HG02938 (cell line): Measurements from ENCODE around the gene TUBA3D.
"Not testable (repeated sequence)": the region's sequence is repeated elsewhere in the genome, so short reads cannot be mapped to it uniquely, and the experiment has no call there.

Experiments used
- ATAC-seq: cut with Tn5 transposase; IDR thresholded peaks from one replicate; pipeline ENCODE4 v1.9.1; 2021; ENCODE audit warnings: mild to moderate bottlenecking, moderate library complexity; ENCODE audit not compliant: unreplicated experiment

The TUBA3D gene

DNA sequence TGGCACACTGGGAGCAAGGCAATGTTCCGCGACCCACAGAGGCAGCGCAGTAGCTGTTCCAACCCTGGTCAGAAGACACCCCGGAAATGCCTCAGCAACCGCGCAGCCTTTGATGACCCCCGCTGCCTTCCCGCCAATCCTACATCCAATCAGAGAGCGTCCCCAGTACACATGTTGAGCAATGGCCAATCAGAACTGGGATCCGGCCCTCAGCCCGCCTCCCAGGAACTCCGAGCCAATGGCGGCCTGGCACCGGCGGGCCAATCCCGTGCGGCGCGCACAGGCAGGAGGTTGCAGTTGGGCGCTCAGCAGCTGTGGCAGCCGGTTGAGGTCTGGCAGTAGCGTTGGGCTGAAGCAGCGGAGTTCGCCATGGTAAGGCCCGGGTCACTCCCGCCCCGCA is at the start of gene TUBA3D:
TUBA3D (plus strand) TSS at position 289 of the 400 bp plus-strand sequence; CDS start at position 370, 81 bp downstream.
- no peak for ATAC-seq

DNA sequence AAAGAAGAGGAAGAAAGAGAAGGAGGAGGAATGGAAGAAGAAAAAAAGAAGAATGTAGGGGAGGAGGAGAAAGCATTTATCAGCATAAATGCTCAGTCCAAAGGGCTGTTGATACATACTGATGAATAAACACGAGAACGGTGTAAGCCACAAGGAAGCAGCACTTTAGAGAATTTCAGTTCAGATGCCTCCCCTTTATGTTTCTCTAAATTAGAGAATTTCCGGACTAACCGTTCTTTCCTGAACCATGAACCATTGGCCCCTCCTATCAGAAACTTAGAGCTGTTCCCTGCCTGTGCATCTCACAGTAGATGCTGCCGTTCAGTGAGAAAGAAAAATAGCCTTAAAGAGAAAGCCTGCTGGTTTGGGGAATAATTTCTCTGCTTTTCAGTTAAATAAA is 49.2 kb upstream of the TUBA3D start:
- no peak for ATAC-seq

DNA sequence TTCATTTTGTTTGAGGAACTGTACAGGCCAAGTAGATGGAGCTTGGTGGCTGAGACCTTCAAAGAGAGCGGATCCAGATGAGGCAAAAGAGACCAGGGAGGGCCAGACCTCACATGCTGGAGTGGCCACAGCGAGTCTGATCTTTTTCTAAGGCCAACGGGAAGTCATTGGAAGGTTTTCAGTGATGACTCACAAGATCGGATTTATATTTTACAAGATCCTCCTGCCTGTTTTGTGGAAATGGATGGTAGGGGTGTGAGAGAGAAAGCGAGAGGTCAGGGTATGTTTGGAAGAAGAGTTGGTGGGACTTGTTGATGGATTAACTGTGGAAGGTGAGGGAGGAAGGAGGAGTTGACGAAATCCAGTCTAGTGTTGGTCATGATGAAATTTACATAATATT is 44.6 kb upstream of the TUBA3D start:
- no peak for ATAC-seq

DNA sequence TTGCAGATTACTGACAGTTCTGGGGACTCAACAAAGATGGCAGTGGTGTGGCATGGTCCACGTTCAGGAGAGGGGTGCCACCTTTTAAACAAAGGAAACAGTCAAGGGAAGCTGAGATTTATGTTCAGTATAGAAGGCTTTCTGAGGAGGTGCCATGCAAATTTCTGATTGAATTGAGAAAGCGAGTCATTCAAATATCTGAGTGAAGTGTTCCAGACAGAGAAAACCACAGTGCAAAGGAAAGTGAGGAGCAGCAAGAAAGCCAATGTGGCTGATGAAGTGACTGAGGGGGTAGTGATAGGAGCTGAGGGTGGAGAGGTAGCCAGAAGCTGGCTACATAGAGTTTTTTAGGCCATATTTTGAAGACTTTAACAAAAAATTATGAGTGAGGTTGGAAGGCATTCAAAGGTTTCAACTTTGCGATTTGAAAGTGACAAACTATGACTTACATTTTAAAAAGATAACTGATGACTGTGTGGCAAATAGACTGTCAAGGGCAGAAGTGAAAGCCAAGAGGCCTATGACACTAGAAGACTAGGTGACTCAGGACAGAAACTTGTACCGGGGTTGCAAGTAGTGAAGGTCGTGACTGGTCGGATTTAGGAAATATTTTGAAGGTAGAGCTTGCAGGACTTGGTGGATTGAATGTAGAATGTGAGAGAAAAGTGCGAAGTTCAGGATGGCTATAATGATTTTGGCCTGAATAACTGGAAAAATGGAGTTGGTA is 35.0 kb upstream of the TUBA3D start:
- not testable (repeated sequence) for ATAC-seq

DNA sequence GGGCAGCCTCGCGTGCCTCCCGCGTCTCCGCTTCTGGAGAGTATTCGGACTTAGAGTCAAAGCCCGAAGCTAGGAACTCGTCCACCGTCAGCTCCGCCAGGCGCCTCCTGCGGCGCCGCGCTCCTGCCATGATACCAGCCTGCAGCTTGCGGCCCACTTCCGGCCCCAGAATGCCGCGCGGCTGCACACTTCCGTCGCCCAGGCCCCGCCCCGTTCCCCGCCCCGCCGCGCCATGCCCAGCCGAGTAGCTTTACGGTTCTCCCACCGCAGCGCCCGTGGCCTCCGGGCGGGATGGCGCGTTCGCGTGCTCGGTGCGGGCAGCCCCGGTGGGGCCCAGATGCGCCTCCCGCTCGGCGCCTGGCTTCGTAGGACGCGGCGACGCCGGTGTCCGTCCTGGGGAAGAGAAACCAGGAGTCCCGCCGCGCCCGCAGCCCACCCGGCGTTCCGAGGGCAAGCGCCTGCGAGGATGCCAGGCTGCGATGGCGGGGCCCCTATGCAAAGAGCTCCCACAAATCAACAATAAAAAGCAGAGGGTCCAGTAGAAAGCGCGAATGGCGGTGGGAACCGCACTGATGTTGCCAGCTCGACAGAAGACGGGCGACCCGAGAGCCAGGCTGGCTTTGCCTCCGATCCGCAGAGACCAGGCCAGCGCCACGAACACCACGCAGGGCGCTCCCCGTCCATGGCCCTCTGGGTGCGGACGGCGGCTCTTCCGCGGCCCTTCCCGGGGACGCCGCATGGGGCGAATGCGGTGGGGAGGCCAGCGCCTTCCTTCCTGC is 31.0 kb upstream of the TUBA3D start:
- ATAC-seq = not testable (repeated sequence)

DNA sequence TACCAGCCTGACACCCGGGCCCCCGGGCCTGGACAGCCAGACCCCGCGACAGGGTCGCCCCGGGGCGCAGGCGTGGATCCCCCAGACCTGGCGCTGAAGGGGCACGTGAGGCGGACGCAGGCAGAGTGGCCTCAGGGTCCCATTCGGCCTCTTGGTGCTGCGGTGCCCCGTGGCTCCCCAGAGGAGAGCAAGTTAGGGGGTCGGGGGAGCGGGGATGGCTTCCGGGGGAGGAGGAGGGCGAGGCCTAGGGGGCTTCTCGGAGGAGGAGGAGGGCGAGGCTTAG is 30.5 kb upstream of the TUBA3D start:
- ATAC-seq = not testable (repeated sequence)

DNA sequence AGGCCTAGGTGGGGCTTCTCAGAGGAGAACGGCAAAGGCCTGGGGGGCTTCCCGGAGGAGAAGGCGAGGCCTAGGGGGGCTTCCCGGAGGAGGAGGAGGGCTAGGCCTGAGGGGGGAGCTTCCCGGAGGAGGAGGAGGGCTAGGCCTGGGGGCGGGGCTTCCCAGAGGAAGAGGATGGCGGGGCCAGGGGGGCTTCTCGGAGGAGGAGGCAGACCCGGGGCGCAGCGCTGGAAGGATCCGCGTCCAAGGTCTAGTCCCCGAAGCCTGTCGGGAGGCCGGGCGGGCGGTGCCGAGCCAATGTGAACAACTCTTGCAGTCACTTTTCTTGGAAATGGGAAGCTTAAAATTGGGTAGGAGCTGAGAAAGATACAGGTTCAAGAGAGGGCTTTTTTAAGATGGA is 30.0 kb upstream of the TUBA3D start:
- no peak for ATAC-seq

DNA sequence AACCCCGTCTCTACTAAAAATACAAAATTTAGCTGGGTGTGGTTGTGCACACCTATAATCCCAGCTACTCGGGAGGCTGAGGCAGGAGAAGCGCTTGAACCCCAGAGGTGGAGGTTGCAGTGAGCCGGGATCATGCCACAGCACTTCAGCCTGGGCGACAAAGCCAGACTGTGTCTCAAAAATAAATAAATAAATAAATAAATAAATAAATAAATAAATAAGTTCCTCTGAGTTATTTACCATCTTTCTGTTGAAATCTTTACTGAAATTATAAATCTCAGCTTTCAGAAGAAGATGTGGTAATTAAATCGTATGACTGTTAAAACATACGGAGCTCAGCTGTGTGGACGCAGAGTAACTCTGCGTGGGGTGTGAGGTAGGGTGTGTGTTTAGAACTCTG is 27.9 kb upstream of the TUBA3D start:
- ATAC-seq = not testable (repeated sequence)

DNA sequence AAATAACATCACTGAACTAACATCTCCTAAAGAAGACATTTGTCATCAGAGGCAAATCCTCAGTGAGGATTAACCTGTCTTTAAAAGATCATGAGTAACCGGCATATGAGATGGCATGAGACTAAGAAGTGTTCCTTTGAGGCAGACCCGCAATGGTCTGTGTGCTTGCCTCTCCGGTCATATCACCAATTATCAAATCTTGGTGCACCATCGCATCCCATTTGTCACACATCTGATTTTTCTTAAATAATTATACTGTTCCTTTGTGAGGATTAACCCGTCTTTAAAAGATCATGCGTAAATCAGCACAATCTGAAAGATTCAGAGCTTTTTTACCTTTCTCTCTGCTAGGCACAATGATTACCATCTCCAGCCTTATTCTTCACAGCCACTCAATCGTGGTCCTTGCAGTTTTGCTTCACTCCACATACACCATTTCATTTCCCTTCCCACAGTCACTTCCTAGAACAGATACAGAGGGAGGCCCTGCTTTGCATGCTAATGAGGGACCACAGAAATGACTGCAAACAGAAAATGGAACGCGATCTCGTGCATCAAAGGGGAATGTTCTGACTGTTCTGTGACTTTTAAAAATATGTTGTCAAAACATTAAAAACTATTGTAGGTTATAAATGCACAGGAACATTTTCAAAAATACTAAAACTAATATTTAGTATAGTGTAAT is 24.5 kb upstream of the TUBA3D start:
- peak; percentile 86 for ATAC-seq

DNA sequence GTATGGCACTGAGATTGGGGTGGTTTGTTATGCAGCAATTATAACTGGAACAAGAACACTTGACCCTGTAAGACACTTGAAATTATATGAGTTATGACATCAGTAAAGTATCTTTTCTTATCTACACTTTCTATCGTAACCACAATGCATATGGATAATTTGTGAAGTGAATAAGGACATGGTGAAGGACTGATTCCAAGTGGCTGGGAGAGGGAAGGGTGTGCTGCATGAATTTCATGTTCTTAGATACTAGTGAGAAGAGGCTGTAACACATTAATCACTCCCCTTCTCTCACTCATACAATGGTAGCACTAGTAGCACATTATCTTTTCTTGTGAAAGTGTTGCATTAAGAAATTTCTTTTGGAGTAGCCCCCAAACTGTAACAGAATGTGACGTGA is 21.0 kb upstream of the TUBA3D start:
- not testable (repeated sequence) for ATAC-seq

DNA sequence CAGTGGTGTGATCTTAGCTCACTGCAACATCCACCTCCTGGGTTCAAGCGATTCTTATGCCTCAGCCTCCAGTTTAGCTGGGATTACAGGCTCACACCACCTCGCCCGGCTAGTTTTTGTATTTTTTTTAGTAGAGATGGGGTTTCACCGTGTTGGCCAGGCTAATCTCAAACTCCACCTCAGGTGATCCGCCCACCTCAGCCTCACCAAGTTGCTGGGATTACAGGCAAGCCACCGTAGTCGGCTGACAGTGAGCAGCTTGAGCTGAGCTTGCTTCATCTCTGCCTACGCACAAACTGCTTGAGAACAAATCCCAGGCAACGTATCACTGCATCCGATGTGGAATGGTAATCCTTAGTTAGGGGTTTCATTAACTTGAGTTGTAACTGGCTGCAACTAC is 8.2 kb upstream of the TUBA3D start:
- not testable (repeated sequence) for ATAC-seq

DNA sequence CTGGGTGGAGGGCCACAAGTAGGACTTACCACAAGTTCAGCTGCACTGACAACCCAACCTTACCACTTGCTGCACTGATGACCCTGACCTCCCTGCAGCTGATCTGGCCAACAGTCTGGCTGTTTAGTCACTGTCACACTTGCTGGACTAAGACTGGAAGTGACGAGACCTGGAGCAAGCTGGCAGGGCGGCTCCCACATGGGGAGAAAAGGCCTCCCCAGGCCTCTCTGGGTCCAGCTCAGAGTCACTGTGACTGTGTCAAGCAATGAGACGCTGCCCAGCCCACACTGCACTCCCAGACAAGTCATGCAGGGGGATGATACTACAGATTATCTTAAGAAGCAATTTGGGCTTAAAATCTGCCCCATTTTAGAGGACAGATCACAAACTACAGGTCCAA is 5.0 kb upstream of the TUBA3D start:
- ATAC-seq = not testable (repeated sequence)

DNA sequence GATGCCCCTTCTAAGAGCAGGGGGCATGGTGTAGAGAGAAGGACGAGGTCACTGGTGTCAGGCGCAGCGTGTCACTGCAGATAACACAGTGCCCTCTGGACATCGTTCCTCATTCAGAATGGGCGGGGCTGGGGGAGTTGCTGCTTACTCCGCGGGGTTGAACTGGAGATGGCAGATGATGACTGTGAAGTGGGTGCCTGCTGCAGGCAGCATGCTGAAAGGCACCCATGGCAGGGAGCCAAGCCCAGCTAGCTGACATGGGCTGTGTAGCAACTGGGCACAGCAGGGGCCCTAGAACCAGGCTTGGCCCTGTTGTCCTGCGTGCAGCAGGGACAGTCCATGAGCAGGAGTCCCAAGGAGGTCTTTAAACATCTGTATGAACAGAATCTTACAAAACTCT is 4.3 kb upstream of the TUBA3D start:
- ATAC-seq = not testable (repeated sequence)

DNA sequence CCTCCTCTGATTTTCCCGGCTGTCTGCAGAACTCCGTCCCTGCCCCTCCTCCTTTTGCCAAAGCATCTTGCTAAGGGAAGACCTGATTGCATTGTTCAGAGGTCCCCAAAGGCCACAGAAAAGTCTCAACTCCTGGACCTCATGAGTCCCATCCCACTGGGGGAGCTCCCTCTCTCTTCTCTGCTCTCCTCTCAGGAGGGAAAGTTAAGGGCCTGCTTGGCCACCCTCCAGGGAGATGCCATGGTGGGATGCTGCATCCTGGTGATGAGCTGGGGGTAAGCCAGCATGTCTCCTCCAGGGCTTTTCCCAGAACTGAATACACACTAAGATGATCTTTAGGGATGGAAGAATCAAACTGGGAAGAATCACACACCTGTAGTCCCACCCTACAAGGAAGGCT is 2.7 kb upstream of the TUBA3D start:
- ATAC-seq = not testable (repeated sequence)

DNA sequence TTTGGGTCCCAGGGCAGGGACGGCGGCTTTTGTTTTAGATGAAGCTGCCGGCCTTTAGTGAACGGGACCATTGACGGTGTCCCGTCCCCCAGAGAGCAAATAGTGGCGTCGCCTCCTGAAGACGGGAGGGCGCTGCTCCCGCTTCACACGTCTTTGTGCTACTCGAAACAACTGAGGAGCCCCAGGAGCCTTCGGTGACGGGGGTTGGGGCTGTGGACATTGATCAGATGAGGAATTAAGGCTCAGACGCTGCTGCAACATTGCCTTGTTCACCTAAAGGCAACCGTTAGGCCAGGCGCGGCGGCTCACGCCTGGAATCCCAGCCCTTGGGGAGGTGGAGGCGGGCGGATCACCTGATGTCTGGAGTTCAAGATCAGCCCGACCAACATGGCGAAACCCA is 444 bp downstream of the TUBA3D start:
- ATAC-seq = not testable (repeated sequence)

DNA sequence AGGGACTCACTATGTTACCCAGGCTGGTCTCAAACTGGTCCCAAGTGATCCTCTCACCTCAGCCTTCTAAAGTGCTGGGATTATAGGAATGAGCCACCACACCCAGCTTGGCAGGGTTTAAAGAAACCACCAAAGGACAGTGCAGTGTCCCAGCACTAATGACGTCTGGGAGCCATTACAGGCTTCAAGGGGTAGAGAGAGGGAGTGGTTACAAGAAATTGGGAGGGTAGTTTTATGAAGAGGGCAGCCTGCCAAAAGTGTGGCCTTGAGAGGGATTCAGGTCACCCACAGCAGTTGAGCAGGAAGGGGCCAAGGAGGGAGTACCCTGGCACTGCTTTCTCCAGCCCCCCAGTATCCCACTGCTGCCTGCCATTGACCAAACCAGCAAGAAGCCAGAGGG is 1.3 kb downstream of the TUBA3D start:
- ATAC-seq = not testable (repeated sequence)

DNA sequence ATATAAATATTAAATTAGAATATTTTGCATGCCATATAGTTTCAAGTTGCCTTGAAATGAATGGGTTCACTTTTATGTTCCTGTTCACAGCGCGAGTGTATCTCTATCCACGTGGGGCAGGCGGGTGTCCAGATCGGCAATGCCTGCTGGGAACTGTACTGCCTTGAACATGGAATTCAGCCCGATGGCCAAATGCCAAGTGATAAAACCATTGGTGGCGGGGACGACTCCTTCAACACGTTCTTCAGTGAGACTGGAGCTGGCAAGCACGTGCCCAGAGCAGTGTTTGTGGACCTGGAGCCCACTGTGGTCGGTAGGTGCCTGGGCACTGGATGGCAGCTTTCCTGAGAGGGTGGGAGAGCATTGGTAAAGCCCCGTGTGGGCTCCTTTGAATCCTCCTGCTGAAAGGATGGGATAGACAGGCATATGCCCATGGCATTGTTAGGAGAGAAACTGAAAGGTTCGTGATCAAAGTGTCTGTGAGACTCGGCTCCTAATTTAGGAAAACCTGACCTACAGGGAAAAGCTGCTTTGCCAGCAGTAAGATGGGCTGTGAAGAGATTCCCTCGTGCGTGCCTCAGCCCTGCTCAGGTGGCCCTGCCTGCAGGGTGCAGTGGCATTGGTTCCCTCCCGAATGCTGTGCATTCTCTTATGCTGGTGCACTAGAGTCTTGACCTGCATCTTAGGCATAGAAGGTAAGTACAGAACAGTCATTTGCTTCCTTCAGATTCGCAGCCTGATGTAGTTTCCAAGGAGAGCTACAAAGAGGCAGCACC is 2.3 kb downstream of the TUBA3D start:
- not testable (repeated sequence) for ATAC-seq

DNA sequence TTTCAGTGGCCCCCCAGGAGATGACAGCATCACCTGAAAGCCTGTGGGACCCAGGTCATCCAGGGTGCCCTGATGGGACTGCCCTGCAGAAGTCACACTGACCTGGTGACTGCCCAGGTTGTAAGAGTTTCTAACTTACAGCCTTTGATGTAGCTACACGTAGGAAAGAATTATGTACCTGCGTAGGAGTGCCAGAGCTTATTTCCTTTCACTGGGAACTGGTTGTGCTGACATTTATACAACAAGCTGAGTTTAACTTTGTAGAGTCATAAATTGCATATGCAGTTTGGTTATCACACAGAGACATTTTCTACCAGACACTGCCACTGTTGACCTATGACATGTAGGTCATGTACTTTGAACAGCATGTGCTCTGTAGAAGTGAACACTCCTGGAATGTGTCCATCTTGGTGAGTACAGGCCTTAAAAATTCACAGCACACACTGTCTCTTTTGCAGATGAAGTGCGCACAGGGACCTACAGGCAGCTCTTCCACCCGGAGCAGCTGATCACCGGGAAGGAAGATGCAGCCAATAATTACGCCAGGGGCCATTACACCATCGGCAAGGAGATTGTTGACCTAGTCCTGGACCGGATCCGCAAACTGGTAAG is 3.0 kb downstream of the TUBA3D start:
- ATAC-seq = not testable (repeated sequence)

DNA sequence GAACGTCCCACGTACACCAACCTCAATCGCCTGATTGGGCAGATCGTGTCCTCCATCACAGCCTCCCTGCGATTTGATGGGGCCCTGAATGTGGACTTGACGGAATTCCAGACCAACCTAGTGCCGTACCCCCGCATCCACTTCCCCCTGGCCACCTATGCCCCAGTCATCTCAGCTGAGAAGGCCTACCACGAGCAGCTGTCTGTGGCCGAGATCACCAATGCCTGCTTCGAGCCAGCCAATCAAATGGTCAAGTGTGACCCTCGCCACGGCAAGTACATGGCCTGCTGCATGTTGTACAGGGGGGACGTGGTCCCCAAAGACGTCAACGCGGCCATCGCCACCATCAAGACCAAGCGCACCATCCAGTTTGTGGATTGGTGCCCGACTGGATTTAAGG is 4.4 kb downstream of the TUBA3D start:
- not testable (repeated sequence) for ATAC-seq

DNA sequence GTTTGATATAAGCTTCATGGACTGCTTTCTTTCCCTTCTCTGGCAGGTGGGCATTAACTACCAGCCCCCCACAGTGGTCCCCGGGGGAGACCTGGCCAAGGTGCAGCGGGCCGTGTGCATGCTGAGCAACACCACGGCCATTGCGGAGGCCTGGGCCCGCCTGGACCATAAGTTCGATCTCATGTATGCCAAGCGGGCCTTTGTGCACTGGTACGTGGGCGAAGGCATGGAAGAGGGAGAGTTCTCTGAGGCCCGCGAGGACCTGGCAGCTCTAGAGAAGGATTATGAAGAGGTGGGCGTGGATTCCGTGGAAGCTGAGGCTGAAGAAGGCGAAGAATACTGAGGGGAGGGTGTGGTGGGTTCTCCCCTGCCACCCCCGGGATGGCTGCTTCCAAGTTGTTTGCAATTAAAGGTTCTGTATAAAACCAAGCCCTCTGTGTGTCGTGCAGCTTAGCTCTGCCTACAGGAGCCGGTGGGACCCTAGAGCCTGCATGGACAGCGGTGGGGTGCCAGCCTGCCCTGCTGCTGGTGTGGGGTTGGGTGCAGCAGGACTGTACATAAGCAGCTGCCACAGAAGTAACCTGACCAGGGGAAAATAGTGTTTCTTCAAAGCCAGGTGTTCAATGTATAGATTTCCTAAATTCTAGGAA is 6.7 kb downstream of the TUBA3D start:
- not testable (repeated sequence) for ATAC-seq
